Karpas-422 (cell line): ENCODE data around the gene SLC25A15. TPM values are rescaled to one million over a fixed set of nuclear protein-coding genes. Genes with fewer than 3 reads are reported as not detected.

Experiments used
- DNase-seq: peaks from one replicate; pipeline ENCODE4 v3.0.0-alpha.2; 2015
- H2AFZ ChIP-seq: fragments of 200-600 bp; sonication (generic); 2 replicates; pipeline ENCODE4 v1.6.1; 2014; ENCODE audit warnings: antibody characterized with exemption, low read length, mixed read lengths
- H3K27ac ChIP-seq: fragments of 200-600 bp; sonication (generic); 2 replicates; pipeline ENCODE4 v1.5.1; 2014; ENCODE audit warnings: mild to moderate bottlenecking, low read length, moderate library complexity
- H3K27me3 ChIP-seq: fragments of 200-600 bp; sonication (generic); 2 replicates; pipeline ENCODE4 v1.6.1; 2014; ENCODE audit warnings: low read length, mixed read lengths
- H3K36me3 ChIP-seq: fragments of 200-600 bp; sonication (generic); 2 replicates; pipeline ENCODE4 v1.6.1; 2014; ENCODE audit warnings: low read length, mixed read lengths; ENCODE audit not compliant: insufficient read depth
- H3K4me1 ChIP-seq: fragments of 200-600 bp; sonication (generic); 2 replicates; pipeline ENCODE4 v1.6.1; 2014; ENCODE audit warnings: mild to moderate bottlenecking, low read length, mixed read lengths
- H3K4me2 ChIP-seq: fragments of 200-600 bp; sonication (generic); 2 replicates; pipeline ENCODE4 v1.6.1; 2014; ENCODE audit warnings: low read length, low read depth, mild to moderate bottlenecking; ENCODE audit not compliant: poor library complexity, severe bottlenecking
- H3K4me3 ChIP-seq: fragments of 200-600 bp; sonication (generic); 2 replicates; pipeline ENCODE4 v1.5.1; 2014; ENCODE audit warnings: mild to moderate bottlenecking, antibody characterized with exemption, low read length, mixed read lengths
- H3K79me2 ChIP-seq: fragments of 200-600 bp; sonication (generic); 2 replicates; pipeline ENCODE4 v1.6.1; 2014; ENCODE audit warnings: mild to moderate bottlenecking, low read length, mixed read lengths
- H3K9ac ChIP-seq: fragments of 200-600 bp; sonication (generic); 2 replicates; pipeline ENCODE4 v1.6.0; 2014; ENCODE audit warnings: low read length
- H3K9me2 ChIP-seq: fragments of 200-600 bp; sonication (generic), shearing (Covaris generic); replicated peaks from 2 replicates; pipeline ENCODE4 v1.6.0; 2014; ENCODE audit warnings: mild to moderate bottlenecking, low read length, moderate library complexity; ENCODE audit not compliant: insufficient read depth
- H3K9me3 ChIP-seq: fragments of 300-700, 200-600 bp; sonication (generic); 2 replicates; pipeline ENCODE4 v1.6.1; 2014; ENCODE audit warnings: low read length, mixed read lengths
- H4K20me1 ChIP-seq: fragments of 200-600 bp; sonication (generic); 2 replicates; pipeline ENCODE4 v1.6.1; 2014; ENCODE audit warnings: mild to moderate bottlenecking, antibody characterized with exemption, low read length, low read depth; ENCODE audit not compliant: insufficient read depth
- total RNA-seq: library from RNA; depleted of rRNA; stranded (reverse); fragments of >200 nt; shearing (Covaris generic); gene quantifications from 2 replicates; pipeline ENCODE4 v1.2.3, GENCODE V29; 2014; ENCODE audit warnings: low replicate concordance

Gene SLC25A15
- total RNA-seq, 1 experiment from 2014 or later: 25.3 TPM

- Histone ChIP-seq H3K9me2 (no peaks in the 10 kb centered on the region), H3K36me3 (peaks cover 31% of the 10 kb centered on the region), H4K20me1 (no peaks in the 10 kb centered on the region), H3K9ac (no peak overlapping the region), H3K27me3 (no peaks in the 10 kb centered on the region), H3K27ac (no peak overlapping the region), H3K79me2 (peaks cover 44% of the 10 kb centered on the region), H3K9me3 (no peaks in the 10 kb centered on the region), H2AFZ (no peak overlapping the region), H3K4me3 (no peak overlapping the region), H3K4me2 (no peak overlapping the region), H3K4me1 (peaks cover 14% of the 10 kb centered on the region)
- no peak for DNase-seq
Observed at GRCh38 chr13:40796649-40797048, 7.2 kb downstream of the SLC25A15 start.

- no peaks in the 10 kb centered on the region for H3K9me3 ChIP-seq
- no peak for DNase-seq
- peaks cover 29% of the 10 kb centered on the region; the same call in 1 of the 2 replicates for H3K36me3 ChIP-seq
- H4K20me1 ChIP-seq: no peaks in the 10 kb centered on the region
- no peaks in the 10 kb centered on the region for H3K9me2 ChIP-seq
- no peak overlapping the region for H3K4me2 ChIP-seq
- no peak overlapping the region for H3K27ac ChIP-seq
- H3K27me3 ChIP-seq: no peaks in the 10 kb centered on the region
- peaks cover 27% of the 10 kb centered on the region for H3K79me2 ChIP-seq
- no peaks in the 10 kb centered on the region for H3K4me1 ChIP-seq
- H3K9ac ChIP-seq: no peak overlapping the region
- no peak overlapping the region for H3K4me3 ChIP-seq
- no peak overlapping the region for H2AFZ ChIP-seq
Observed at GRCh38 chr13:40798380-40798779, 9.0 kb downstream of the SLC25A15 start.

- Histone ChIP-seq H3K36me3 (peaks cover 32% of the 10 kb centered on the region; the same call in 1 of the 2 replicates), H3K79me2 (peaks cover 24% of the 10 kb centered on the region)
Observed at GRCh38 chr13:40799508-40799907, 10.1 kb downstream of the SLC25A15 start.

GRCh38 chr13:40800559-40800958, 11.1 kb downstream of the SLC25A15 start:
- Histone ChIP-seq H3K27me3 (no peaks in the 10 kb centered on the region), H3K36me3 (peaks cover 33% of the 10 kb centered on the region; the same call in 1 of the 2 replicates)

More at GRCh38 chr13:40799508-40799907, 10.1 kb downstream of the SLC25A15 start:
- H3K4me3 ChIP-seq: no peak overlapping the region
- no peaks in the 10 kb centered on the region for H3K9me3 ChIP-seq
- H3K27ac ChIP-seq: no peak overlapping the region
- no peak overlapping the region for H2AFZ ChIP-seq
- no peak overlapping the region for H3K9ac ChIP-seq
- H4K20me1 ChIP-seq: no peaks in the 10 kb centered on the region
- H3K4me2 ChIP-seq: no peak overlapping the region
- DNase-seq: no peak
- H3K27me3 ChIP-seq: no peaks in the 10 kb centered on the region
- H3K9me2 ChIP-seq: no peaks in the 10 kb centered on the region
- no peaks in the 10 kb centered on the region for H3K4me1 ChIP-seq

GRCh38 chr13:40801255-40802217, 12.1 kb downstream of the SLC25A15 start:
- peaks cover 13% of the 10 kb centered on the region for H3K79me2 ChIP-seq
- H3K9me2 ChIP-seq: no peaks in the 10 kb centered on the region
- H3K27ac ChIP-seq: no peak overlapping the region
- H3K4me3 ChIP-seq: no peak overlapping the region
- H3K36me3 ChIP-seq: peaks cover 42% of the 10 kb centered on the region; the same call in 1 of the 2 replicates
- no peaks in the 10 kb centered on the region for H3K4me1 ChIP-seq
- H3K9ac ChIP-seq: no peak overlapping the region
- no peaks in the 10 kb centered on the region for H4K20me1 ChIP-seq
- no peaks in the 10 kb centered on the region for H3K27me3 ChIP-seq
- H3K9me3 ChIP-seq: no peaks in the 10 kb centered on the region
- H3K4me2 ChIP-seq: no peak overlapping the region
- no peak for DNase-seq
- H2AFZ ChIP-seq: no peak overlapping the region

More at GRCh38 chr13:40800559-40800958, 11.1 kb downstream of the SLC25A15 start:
- Histone ChIP-seq H3K4me2 (no peak overlapping the region), H3K27ac (no peak overlapping the region), H3K79me2 (peaks cover 21% of the 10 kb centered on the region), H4K20me1 (no peaks in the 10 kb centered on the region), H3K9ac (no peak overlapping the region), H3K4me3 (no peak overlapping the region), H3K4me1 (no peaks in the 10 kb centered on the region), H2AFZ (no peak overlapping the region), H3K9me2 (no peaks in the 10 kb centered on the region), H3K9me3 (no peaks in the 10 kb centered on the region)
- DNase-seq: no peak

- H3K27ac ChIP-seq: no peak overlapping the region
- no peaks in the 10 kb centered on the region for H3K9me2 ChIP-seq
- no peaks in the 10 kb centered on the region for H3K9me3 ChIP-seq
- H3K79me2 ChIP-seq: 0 out of 2 replicates have a peak, but pooled peaks cover 4% of the 10 kb centered on the region
- H2AFZ ChIP-seq: no peak overlapping the region
- H3K4me2 ChIP-seq: no peak overlapping the region
- H3K36me3 ChIP-seq: peaks cover 48% of the 10 kb centered on the region
- no peak for DNase-seq
- no peaks in the 10 kb centered on the region for H4K20me1 ChIP-seq
- no peaks in the 10 kb centered on the region for H3K27me3 ChIP-seq
- H3K4me3 ChIP-seq: no peak overlapping the region
- no peaks in the 10 kb centered on the region for H3K4me1 ChIP-seq
- no peak overlapping the region for H3K9ac ChIP-seq
Observed at GRCh38 chr13:40803316-40803715, 13.9 kb downstream of the SLC25A15 start.

- Histone ChIP-seq H4K20me1 (no peaks in the 10 kb centered on the region), H3K27ac (no peak overlapping the region), H3K79me2 (no peaks in the 10 kb centered on the region), H3K4me3 (no peak overlapping the region), H3K4me1 (no peaks in the 10 kb centered on the region), H3K36me3 (peaks cover 51% of the 10 kb centered on the region), H3K9me3 (no peaks in the 10 kb centered on the region), H3K9me2 (no peaks in the 10 kb centered on the region), H2AFZ (no peak overlapping the region), H3K9ac (no peak overlapping the region), H3K4me2 (no peak overlapping the region), H3K27me3 (no peaks in the 10 kb centered on the region)
- no peak for DNase-seq
Observed at GRCh38 chr13:40806241-40806640, 16.8 kb downstream of the SLC25A15 start.

GRCh38 chr13:40809471-40809870, 20.1 kb downstream of the SLC25A15 start:
- H3K9me3 ChIP-seq: no peaks in the 10 kb centered on the region
- H4K20me1 ChIP-seq: no peaks in the 10 kb centered on the region
- H3K4me2 ChIP-seq: no peak overlapping the region
- H3K27ac ChIP-seq: no peak overlapping the region
- no peaks in the 10 kb centered on the region for H3K27me3 ChIP-seq
- no peaks in the 10 kb centered on the region for H3K79me2 ChIP-seq
- peaks cover 8% of the 10 kb centered on the region for H3K4me1 ChIP-seq
- no peak overlapping the region for H2AFZ ChIP-seq
- peaks cover 55% of the 10 kb centered on the region for H3K36me3 ChIP-seq
- H3K4me3 ChIP-seq: no peak overlapping the region
- no peak overlapping the region for H3K9ac ChIP-seq
- no peaks in the 10 kb centered on the region for H3K9me2 ChIP-seq
- DNase-seq: no peak
